Measurements from ENCODE around the gene SLC35D2.

DNA sequence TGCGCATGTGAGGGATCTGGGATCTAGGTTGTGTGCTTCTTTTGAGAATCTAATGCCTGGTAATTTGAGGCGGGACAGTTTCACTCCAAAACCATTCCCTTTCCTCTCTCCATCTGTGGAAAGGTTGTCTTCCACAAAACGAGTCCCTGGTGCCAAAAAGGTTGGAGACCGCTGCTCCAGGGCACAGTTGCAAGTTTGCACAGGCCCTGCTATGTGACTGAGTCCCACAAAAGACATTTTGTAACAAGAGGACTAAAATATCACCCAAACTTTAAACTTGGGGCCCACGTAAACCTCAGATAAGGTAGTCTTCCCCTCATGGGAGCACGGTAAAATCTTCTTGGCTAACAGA is 40.5 kb upstream of the SLC35D2 start:
- TF ChIP-seq GATA2 (IDR thresholded peaks at IDR 0.05; ENCODE audit: low read depth, low read length): no peak
- TF ChIP-seq GATA3 (IDR thresholded peaks at IDR 0.05; ENCODE audit: low read depth, low read length): no peak

All from SH-SY5Y (cell line).